NCI-H446 treated with DMSO at 0.1 percent for 48 hours (cell line): ENCODE data around the gene SNAP29.
"Not testable (repeated sequence)": the region's sequence is repeated elsewhere in the genome, so short reads cannot be mapped to it uniquely, and the experiment has no call there.

Experiments
- DNase-seq: peaks from one replicate; lab custom pipeline; 2025; lab: John Stamatoyannopoulos, UW

The SNAP29 gene

GRCh38 chr22:20858615-20859416, at the start of gene SNAP29, which contains the start of gene PI4KA:
Gene SNAP29 (plus strand): TSS chr22:20859007. CDS start chr22:20859111, 104 bp downstream.
Gene PI4KA (minus strand): TSS chr22:20858811. CDS start chr22:20858725, 86 bp downstream.
- DNase-seq = peak; percentile 98

GRCh38 chr22:20809538-20810185, 49.1 kb upstream of the SNAP29 start:
- no peak for DNase-seq

DNA sequence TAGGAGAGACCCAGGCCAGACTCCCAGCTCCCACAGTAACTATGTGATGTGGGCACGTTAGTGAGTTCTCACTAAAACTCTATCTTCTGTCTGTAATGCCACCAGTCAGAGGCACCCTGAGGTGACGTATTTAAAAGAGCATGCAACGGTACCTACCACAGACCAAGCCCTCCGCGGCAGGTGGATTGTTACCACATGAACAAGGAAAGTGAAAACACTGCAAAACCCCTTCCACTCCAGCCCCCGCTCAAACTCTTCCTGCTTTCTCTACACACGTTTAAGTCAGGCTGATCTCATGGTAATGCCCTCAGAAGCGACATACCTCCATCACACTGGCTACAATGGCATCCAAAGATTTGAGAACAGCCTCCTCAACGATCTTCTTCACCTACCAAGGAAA, 48.2 kb upstream of the SNAP29 start:
- DNase-seq = no peak

GRCh38 chr22:20811171-20811570, 47.6 kb upstream of the SNAP29 start:
- no peak for DNase-seq

DNA sequence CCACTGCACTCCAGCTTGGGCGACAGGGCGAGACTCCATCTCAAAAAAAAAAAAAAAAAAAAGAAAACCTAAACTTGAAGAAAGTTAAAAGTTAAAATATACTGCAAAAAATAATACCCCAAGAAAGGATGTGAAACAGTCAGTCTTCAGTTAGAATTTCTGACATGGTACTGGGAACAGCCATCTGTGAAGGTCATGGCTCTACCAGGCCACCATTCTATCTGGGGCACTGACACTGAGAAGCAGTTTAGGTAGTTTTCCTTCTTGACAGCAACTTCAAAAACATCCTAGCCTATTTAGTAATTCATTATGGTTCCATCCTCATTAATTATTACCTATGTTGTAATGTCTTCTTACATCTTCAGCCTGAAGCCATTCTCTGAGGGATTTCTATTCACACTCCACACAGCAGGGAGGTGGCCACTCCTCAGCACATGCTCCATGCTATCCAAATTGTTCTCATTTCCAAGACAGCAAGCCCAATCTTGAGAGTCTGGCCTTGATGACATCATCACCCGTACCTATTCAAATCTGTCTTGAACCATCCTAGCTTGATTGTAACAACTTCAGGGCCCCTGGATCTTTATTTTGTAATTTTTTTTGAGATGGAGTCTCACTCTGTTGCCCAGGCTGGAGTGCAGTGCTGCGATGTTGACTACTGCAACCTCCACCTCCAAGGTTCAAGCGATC, 46.7 kb upstream of the SNAP29 start:
- DNase-seq = no peak

DNA sequence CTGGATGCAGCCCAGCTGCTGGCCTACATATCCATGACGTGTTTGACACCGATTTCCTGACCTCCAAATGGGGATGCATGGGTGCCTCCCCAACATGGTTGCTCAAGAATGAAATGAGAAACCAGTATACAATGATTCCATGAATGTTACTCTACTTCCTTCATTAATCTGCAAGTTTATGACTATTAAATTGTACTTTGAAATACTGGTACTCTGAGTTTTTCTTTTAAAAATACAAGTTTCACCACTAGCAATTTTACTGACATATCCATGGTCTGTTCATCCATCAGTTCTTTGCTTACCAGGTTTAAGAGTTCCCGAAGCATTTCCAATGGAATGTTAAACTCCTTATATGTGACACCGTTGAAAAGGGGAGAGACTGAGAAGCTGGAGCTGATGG, 45.8 kb upstream of the SNAP29 start:
- no peak for DNase-seq

DNA sequence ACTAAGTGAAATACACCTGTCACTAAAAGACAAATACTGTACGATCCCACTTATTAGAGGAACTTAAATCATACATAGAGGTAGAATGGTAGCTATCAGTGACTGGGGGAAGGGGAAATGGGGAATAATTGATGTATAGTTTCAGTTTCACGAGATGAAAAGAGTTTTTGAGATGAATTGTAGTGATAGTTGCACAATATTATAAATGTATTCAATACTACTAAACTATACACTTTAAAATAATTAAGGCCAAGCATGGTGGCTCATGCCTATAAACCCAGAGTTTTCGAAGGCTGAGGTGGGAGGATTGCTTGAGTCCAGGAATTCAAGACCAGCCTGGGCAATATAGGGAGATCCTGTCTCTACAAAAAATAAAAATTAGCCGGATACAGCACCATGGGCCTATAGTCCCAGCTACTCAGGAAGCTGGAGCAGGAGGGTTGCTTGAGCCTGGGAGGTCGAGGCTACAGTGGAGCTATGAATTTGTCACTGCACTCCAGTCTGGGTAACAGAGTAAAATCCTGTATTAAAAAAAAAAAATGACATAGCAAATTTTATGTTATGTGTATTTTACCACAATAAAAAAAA, 44.5 kb upstream of the SNAP29 start:
- DNase-seq = no peak

DNA sequence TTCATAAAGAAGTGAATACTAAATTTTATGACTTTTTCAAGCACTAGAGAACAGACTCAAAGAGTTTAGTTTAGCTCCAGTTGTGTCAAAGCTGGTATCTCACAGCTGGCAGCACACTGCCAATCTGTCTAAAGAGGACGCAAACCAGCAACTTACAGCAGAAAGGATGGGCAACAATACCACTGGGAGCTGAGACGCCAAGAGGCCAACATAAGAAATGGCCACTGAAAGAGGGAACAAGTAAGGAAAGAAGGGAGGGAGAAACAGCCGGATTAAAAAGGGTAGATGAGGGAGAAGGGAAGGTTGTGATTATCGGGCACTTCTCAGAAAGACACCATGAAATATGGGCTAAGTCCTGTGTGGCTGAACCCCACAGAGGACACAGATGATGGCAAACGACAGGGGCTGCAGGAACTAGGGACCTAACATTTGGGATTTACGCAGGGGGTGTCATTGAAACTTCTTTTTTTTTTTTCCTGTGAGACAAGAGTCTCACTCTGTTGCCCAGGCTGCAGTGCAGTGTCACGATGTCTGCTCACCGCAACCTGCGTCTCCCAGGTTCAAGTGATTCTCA, 43.2 kb upstream of the SNAP29 start:
- no peak for DNase-seq

- DNase-seq = no peak
Observed at GRCh38 chr22:20816559-20816958, 42.2 kb upstream of the SNAP29 start.

GRCh38 chr22:20818471-20818870, 40.3 kb upstream of the SNAP29 start:
- no peak for DNase-seq

DNA sequence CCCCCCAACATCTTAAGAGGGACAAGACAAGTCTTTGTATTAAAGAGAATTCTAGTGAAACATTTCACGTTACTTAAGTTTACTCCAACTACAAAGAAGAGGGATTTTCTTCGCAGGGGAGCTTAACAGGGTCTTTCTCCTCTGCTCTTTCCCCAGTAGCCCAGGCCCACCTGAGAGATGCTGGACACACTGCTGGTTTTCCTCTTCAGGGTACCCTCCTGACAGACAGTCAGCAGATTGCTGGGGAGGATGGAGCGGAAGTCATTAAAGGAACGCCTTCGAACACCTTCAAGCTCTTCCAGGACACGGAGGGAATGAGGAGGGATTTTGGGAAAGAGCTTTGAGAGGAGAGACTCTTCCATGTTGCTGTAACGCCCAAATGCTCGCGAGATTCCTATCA, 39.3 kb upstream of the SNAP29 start:
- no peak for DNase-seq

GRCh38 chr22:20821717-20822239, 37.0 kb upstream of the SNAP29 start:
- not testable (repeated sequence) for DNase-seq

DNA sequence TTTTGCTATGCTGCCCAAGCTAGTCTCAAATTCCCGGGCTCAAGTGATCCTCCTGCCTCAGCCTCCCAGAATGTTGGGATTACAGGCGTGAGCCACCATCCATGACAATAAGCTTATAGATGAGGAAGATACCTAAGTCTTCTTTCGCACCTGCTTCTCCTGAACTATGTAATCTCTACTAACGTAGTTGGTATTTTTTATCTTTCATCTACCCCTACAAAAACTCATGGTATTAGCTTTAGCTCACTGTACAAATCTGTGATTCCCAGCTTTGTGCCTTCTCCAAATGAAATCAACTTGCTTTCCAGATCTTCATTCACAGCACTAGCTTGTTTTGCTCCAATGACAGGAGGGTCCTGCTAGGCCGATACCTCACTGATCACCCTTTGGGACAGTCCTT, 36.6 kb upstream of the SNAP29 start:
- DNase-seq = no peak

- DNase-seq = no peak
Observed at GRCh38 chr22:20823264-20823663, 35.5 kb upstream of the SNAP29 start.

DNA sequence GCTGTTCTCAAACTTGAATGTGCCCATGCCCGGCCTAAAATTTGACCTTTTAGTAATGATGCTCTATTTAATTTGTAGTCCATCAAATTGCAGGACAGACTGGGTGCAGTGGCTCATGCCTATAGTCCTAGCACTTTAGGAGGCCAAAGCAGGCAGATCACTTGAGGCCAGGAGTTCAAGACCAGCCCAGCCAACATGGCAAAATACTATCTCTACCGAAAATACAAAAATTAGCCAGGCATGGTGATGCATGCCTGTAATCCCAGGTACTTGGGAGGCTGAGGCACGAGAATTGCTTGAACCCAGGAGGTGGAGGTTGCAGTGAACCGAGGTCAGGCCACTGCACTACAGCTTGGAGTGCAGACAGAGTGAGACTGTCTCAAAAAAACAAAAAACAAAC, 33.6 kb upstream of the SNAP29 start:
- DNase-seq = not testable (repeated sequence)

DNA sequence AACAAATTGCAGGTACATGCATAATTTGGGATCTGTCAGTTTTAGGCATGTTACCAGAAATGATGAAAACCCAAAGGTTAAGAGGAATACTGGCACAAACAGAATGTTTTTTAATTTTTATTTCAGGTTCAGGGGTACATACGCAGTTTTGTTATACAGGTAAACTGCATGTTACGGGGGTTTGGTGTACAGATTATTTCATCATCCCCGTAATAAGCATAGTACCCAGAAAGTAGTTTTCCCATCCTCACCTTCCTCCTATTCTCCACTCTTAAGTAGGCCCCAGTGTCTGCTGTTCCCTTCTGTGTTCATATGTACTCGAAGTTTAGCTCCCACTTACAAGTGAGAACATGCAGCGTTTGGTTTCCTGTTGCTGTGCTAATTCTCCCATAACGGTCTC, 33.2 kb upstream of the SNAP29 start:
- DNase-seq = no peak

DNA sequence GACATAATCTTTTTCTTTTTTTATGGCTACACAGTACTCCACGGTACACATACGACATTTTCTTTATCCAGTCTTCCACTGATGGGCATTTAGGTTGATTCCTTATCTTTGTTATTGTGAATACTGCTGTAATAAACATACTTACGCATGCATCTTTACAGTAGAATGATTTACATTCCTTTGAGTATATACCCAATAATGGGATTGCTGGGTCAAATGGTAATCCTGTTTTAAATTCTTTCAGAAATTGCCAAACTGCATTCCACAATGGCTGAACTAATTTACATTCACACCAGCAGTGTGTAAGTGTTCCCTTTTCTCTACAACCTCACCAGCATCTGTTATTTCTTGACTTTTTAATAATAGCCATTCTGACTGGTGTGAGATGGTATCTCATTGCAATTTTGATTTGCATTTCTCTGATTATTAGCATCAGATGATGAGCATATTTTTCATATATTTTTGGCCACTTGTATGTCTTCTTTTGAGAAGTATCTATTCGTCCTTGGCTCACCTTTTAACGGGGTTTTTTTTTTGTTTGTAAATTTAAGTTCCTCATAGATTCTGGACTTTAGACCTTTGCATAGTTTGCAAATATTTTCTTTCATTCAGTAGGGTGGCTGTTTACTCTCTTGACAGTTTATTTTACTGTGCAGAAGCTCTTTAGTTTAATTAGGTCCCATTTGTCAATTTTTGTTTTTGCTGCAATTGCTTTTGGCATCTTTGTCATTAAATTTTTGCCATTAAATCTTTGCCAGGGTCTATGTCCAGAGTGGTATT, 32.2 kb upstream of the SNAP29 start:
- DNase-seq = not testable (repeated sequence)

- DNase-seq = no peak
Observed at GRCh38 chr22:20829491-20830134, 29.2 kb upstream of the SNAP29 start.

GRCh38 chr22:20833225-20833665, 25.6 kb upstream of the SNAP29 start:
- no peak for DNase-seq

- no peak for DNase-seq
Observed at GRCh38 chr22:20834206-20834605, 24.6 kb upstream of the SNAP29 start.
